Lung microvascular endothelial cell (primary cell): ENCODE results near the gene OSBP2. TPM values are rescaled to one million over a fixed set of nuclear protein-coding genes. Genes with fewer than 3 reads are reported as not detected.
A peak's percentile ranks its signal among the peaks of the same experiment; 100 is the strongest.

Experiments used
- DNase-seq, 2 donors: peaks; one replicate each; pipeline versions ENCODE4 v3.0.0 to v3.0.0-alpha.2; 2010; ENCODE audit warnings: low read depth in 2 of 2
- total RNA-seq: library from RNA; depleted of rRNA; stranded (reverse); fragments of >200 nt; gene quantifications from 2 replicates; pipeline ENCODE4 v1.2.1, GENCODE V29; 2014

Gene OSBP2
- total RNA-seq, 1 donor from 2014 or later, result 15.9 TPM

- no peak for DNase-seq
Measured at GRCh38 chr22:30931541-30932300, 237.0 kb downstream of the OSBP2 start.

- no peak for DNase-seq
Measured at GRCh38 chr22:30932661-30933060, 238.0 kb downstream of the OSBP2 start.

GRCh38 chr22:30933457-30933856 lies 238.8 kb downstream of the OSBP2 start:
- DNase-seq, result no peak

- DNase-seq, result no peak
Measured at GRCh38 chr22:30934053-30934452, 239.4 kb downstream of the OSBP2 start.

GRCh38 chr22:30940685-30941362 lies 246.2 kb downstream of the OSBP2 start:
- DNase-seq, result no peak

GRCh38 chr22:30941363-30941740 lies 246.7 kb downstream of the OSBP2 start:
- DNase-seq, result no peak

- DNase-seq, result no peak
Measured at GRCh38 chr22:30943368-30943767, 248.7 kb downstream of the OSBP2 start.

- DNase-seq, result no peak
Measured at GRCh38 chr22:30944986-30945385, 250.3 kb downstream of the OSBP2 start.

GRCh38 chr22:30945653-30946052 lies 251.0 kb downstream of the OSBP2 start:
- DNase-seq, result no peak

- peak in 1 of 2 donors; percentile 36 for DNase-seq
Measured at GRCh38 chr22:30946354-30946753, 251.7 kb downstream of the OSBP2 start.

- peak; percentile 23 to 36 for DNase-seq
Measured at GRCh38 chr22:30947173-30947815, 252.6 kb downstream of the OSBP2 start.

GRCh38 chr22:30947816-30948454 lies 253.3 kb downstream of the OSBP2 start:
- DNase-seq, result peak; percentile 74 to 81

- DNase-seq, result peak in 1 of 2 donors; percentile 18
Measured at GRCh38 chr22:30948930-30949342, 254.3 kb downstream of the OSBP2 start.

GRCh38 chr22:30949934-30950660 lies 255.4 kb downstream of the OSBP2 start:
- DNase-seq, result peak in 1 of 2 donors; percentile 34

- DNase-seq, result no peak
Measured at GRCh38 chr22:30953206-30953605, 258.5 kb downstream of the OSBP2 start.

GRCh38 chr22:30955153-30955552 lies 260.5 kb downstream of the OSBP2 start:
- no peak for DNase-seq

Other genes with a start within 250 kb of the OSBP2 start
- not detected in 2 replicates for gene SEC14L3, start 222.9 kb upstream of the OSBP2 start, total RNA-seq
- not detected in 2 replicates for gene SEC14L4, start 189.2 kb upstream of the OSBP2 start, total RNA-seq
- gene SEC14L6, start 148.1 kb upstream of the OSBP2 start, total RNA-seq, result not detected in 2 replicates
- under 0.01 TPM in 1 of 2 replicates, not detected in the other for gene GAL3ST1, start 120.2 kb upstream of the OSBP2 start, total RNA-seq
- gene PES1, start 103.0 kb upstream of the OSBP2 start, total RNA-seq, result 56.2 and 61.1 TPM in 2 replicates
- gene TCN2, start 87.7 kb upstream of the OSBP2 start, total RNA-seq, result 9.5 and 29.9 TPM in 2 replicates
- 17.2 and 22.8 TPM in 2 replicates for gene SLC35E4, start 59.1 kb upstream of the OSBP2 start, total RNA-seq
- gene DUSP18, start 27.0 kb upstream of the OSBP2 start, total RNA-seq, result 8.3 and 8.9 TPM in 2 replicates